ENCODE results near the gene TMEM135.

Gene TMEM135

GRCh38 chr11:87201376-87201775 is 163.6 kb downstream of the TMEM135 start:
- DNase-seq = no peak

GRCh38 chr11:87203907-87204602 is 166.3 kb downstream of the TMEM135 start:
- DNase-seq = no peak

- no peak for DNase-seq
Measured at GRCh38 chr11:87212891-87213290, 175.2 kb downstream of the TMEM135 start.

GRCh38 chr11:87213444-87213843 is 175.7 kb downstream of the TMEM135 start:
- no peak for DNase-seq

- no peak for DNase-seq
Measured at GRCh38 chr11:87215236-87215635, 177.5 kb downstream of the TMEM135 start.

GRCh38 chr11:87219266-87219665 is 181.5 kb downstream of the TMEM135 start:
- DNase-seq = no peak

- DNase-seq = no peak
Measured at GRCh38 chr11:87223816-87224215, 186.1 kb downstream of the TMEM135 start.

- no peak for DNase-seq
Measured at GRCh38 chr11:87224486-87224885, 186.8 kb downstream of the TMEM135 start.

GRCh38 chr11:87228820-87229219 is 191.1 kb downstream of the TMEM135 start:
- DNase-seq = no peak

- DNase-seq = no peak
Measured at GRCh38 chr11:87230995-87231394, 193.3 kb downstream of the TMEM135 start.

GRCh38 chr11:87232320-87232719 is 194.6 kb downstream of the TMEM135 start:
- DNase-seq = no peak

GRCh38 chr11:87235366-87235765 is 197.6 kb downstream of the TMEM135 start:
- no peak for DNase-seq

- no peak for DNase-seq
Measured at GRCh38 chr11:87236368-87236767, 198.6 kb downstream of the TMEM135 start.

GRCh38 chr11:87239001-87239400 is 201.3 kb downstream of the TMEM135 start:
- no peak for DNase-seq

GRCh38 chr11:87239531-87239930 is 201.8 kb downstream of the TMEM135 start:
- no peak for DNase-seq

- no peak for DNase-seq
Measured at GRCh38 chr11:87251560-87251959, 213.8 kb downstream of the TMEM135 start.

- DNase-seq = no peak
Measured at GRCh38 chr11:87252869-87253268, 215.1 kb downstream of the TMEM135 start.

GRCh38 chr11:87254562-87254961 is 216.8 kb downstream of the TMEM135 start:
- no peak for DNase-seq

- no peak for DNase-seq
Measured at GRCh38 chr11:87255589-87255988, 217.9 kb downstream of the TMEM135 start.

GRCh38 chr11:87256694-87257340 is 219.1 kb downstream of the TMEM135 start:
- no peak for DNase-seq

- no peak for DNase-seq
Measured at GRCh38 chr11:87258171-87258833, 220.6 kb downstream of the TMEM135 start.

- no peak for DNase-seq
Measured at GRCh38 chr11:87259736-87260135, 222.0 kb downstream of the TMEM135 start.

GRCh38 chr11:87260811-87261210 is 223.1 kb downstream of the TMEM135 start:
- no peak for DNase-seq

- no peak for DNase-seq
Measured at GRCh38 chr11:87263264-87263838, 225.6 kb downstream of the TMEM135 start.

Measured in NCI-H1930 (cell line).